H9 (cell line): ENCODE data around the gene PRKCG. TPM values are rescaled to one million over a fixed set of nuclear protein-coding genes. Genes with fewer than 3 reads are reported as not detected.

Experiments
- DNase-seq: peaks from one replicate; pipeline ENCODE4 v3.0.0-alpha.2; 2017
- H2AFZ ChIP-seq: one replicate; pipeline ENCODE4 v1.6.1; 2013; ENCODE audit warnings: mild to moderate bottlenecking, low read length, control low read depth, moderate library complexity
- H2AK5ac ChIP-seq: 2 replicates; pipeline ENCODE4 v1.6.1; 2013; ENCODE audit warnings: low read length, control low read depth, mixed read lengths; ENCODE audit not compliant: insufficient read length
- H2BK120ac ChIP-seq: one replicate; pipeline ENCODE4 v1.6.1; 2013; ENCODE audit warnings: low read depth, mild to moderate bottlenecking, low read length, control low read depth, inconsistent platforms; ENCODE audit not compliant: poor library complexity, severe bottlenecking
- H2BK12ac ChIP-seq: 2 replicates; pipeline ENCODE4 v1.6.1; 2013; ENCODE audit warnings: low read length, control low read depth, mixed read lengths, low read depth; ENCODE audit not compliant: insufficient read length
- H2BK15ac ChIP-seq: 2 replicates; pipeline ENCODE4 v1.6.1; 2013; ENCODE audit warnings: low read depth, low read length, control low read depth
- H2BK20ac ChIP-seq: one replicate; pipeline ENCODE4 v1.6.1; 2013; ENCODE audit warnings: low read depth, mild to moderate bottlenecking, low read length, control low read depth, inconsistent platforms; ENCODE audit not compliant: poor library complexity, severe bottlenecking
- H2BK5ac ChIP-seq: 2 replicates; pipeline ENCODE4 v1.6.1; 2013; ENCODE audit warnings: low read length, control low read depth, mixed read lengths; ENCODE audit not compliant: insufficient read length
- H3K14ac ChIP-seq: 2 replicates; pipeline ENCODE4 v1.6.1; 2013; ENCODE audit warnings: low read length, control low read depth; ENCODE audit not compliant: insufficient read depth
- H3K18ac ChIP-seq: 2 replicates; pipeline ENCODE4 v1.6.1; 2013; ENCODE audit warnings: low read depth, mild to moderate bottlenecking, mixed read lengths, low read length, control low read depth; ENCODE audit not compliant: insufficient read length
- H3K23ac ChIP-seq: 2 replicates; pipeline ENCODE4 v1.6.1; 2013; ENCODE audit warnings: low read length, control low read depth, mixed read lengths, low read depth; ENCODE audit not compliant: insufficient read length
- H3K23me2 ChIP-seq: 2 replicates; pipeline ENCODE4 v1.6.1; 2013; ENCODE audit warnings: low read depth, mild to moderate bottlenecking, mixed read lengths, low read length, control low read depth; ENCODE audit not compliant: insufficient read length, poor library complexity, severe bottlenecking
- H3K27ac ChIP-seq: 2 replicates; pipeline ENCODE4 v1.5.1; 2013; ENCODE audit warnings: low read length, control low read depth, mixed read lengths, low read depth; ENCODE audit not compliant: insufficient read length
- H3K27me3 ChIP-seq: 2 replicates; pipeline ENCODE4 v1.6.1; 2013; ENCODE audit warnings: low read length, control low read depth, inconsistent platforms; ENCODE audit not compliant: insufficient read depth
- H3K4ac ChIP-seq: 2 replicates; pipeline ENCODE4 v1.6.1; 2013; ENCODE audit warnings: low read depth, mild to moderate bottlenecking, control low read depth, inconsistent platforms, low read length, moderate library complexity
- H3K4me1 ChIP-seq: 2 replicates; pipeline ENCODE4 v1.6.1; 2013; ENCODE audit warnings: low read length, control low read depth, inconsistent platforms; ENCODE audit not compliant: insufficient read depth
- H3K4me2 ChIP-seq: 2 replicates; pipeline ENCODE4 v1.6.1; 2013; ENCODE audit warnings: low read length, control low read depth, mixed read lengths; ENCODE audit not compliant: insufficient read length, insufficient read depth
- H3K56ac ChIP-seq: 2 replicates; pipeline ENCODE4 v1.6.1; 2013; ENCODE audit warnings: low read depth, mild to moderate bottlenecking, mixed read lengths, low read length, control low read depth; ENCODE audit not compliant: insufficient read length
- H3K79me1 ChIP-seq: 2 replicates; pipeline ENCODE4 v1.6.1; 2013; ENCODE audit warnings: low read depth, mild to moderate bottlenecking, moderate library complexity, low read length, control low read depth, inconsistent platforms; ENCODE audit not compliant: insufficient read depth, poor library complexity, severe bottlenecking
- H3K79me2 ChIP-seq: 2 replicates; pipeline ENCODE4 v1.6.1; 2013; ENCODE audit warnings: low read length, control low read depth, inconsistent platforms; ENCODE audit not compliant: insufficient read depth
- H3K9ac ChIP-seq: 2 replicates; pipeline ENCODE4 v1.6.1; 2013; ENCODE audit warnings: low read length, control low read depth, mixed read lengths; ENCODE audit not compliant: insufficient read length; ENCODE audit errors: extremely low read depth
- H3K9me3 ChIP-seq: one replicate; pipeline ENCODE4 v1.6.1; 2013; ENCODE audit warnings: low read depth, low read length, inconsistent platforms; ENCODE audit not compliant: control insufficient read depth
- H3T11ph ChIP-seq: one replicate; pipeline ENCODE4 v1.6.1; 2013; ENCODE audit warnings: mild to moderate bottlenecking, low read length, control low read depth, inconsistent platforms
- H4K20me1 ChIP-seq: one replicate; pipeline ENCODE4 v1.6.1; 2013; ENCODE audit not compliant: control insufficient read depth, insufficient read length, insufficient read depth
- H4K5ac ChIP-seq: 2 replicates; pipeline ENCODE4 v1.6.1; 2013; ENCODE audit warnings: low read depth, mild to moderate bottlenecking, mixed read lengths, low read length, control low read depth; ENCODE audit not compliant: insufficient read length
- H4K8ac ChIP-seq: replicated peaks from 2 replicates; pipeline ENCODE4 v1.6.1; 2013; ENCODE audit warnings: low read length, control low read depth, mixed read lengths, low read depth; ENCODE audit not compliant: insufficient read length
- H4K91ac ChIP-seq: 2 replicates; pipeline ENCODE4 v1.6.1; 2013; ENCODE audit warnings: low read depth, mild to moderate bottlenecking, moderate library complexity, mixed read lengths, low read length, control low read depth; ENCODE audit not compliant: insufficient read length
- H3K27ac Mint-ChIP-seq, 3 experiments: 2 replicates in 2 of 3; 3 replicates in 1 of 3; pipeline ENCODE4 v1.8.0; 2020 to 2021; ENCODE audit warnings: mixed read lengths in 3 of 3, mild to moderate bottlenecking in 1 of 3, moderate library complexity in 1 of 3
- H3K27me3 Mint-ChIP-seq: 2 replicates; pipeline ENCODE4 v1.8.0; 2021; ENCODE audit warnings: low read depth, mild to moderate bottlenecking, moderate library complexity, mixed read lengths
- H3K36me3 Mint-ChIP-seq, 3 experiments: 2 replicates in 2 of 3; 3 replicates in 1 of 3; pipeline ENCODE4 v1.8.0; 2020 to 2021; ENCODE audit warnings: low read depth in 3 of 3, mixed read lengths in 3 of 3; ENCODE audit not compliant: insufficient read depth in 1 of 3
- H3K4me1 Mint-ChIP-seq, 2 experiments: 2 replicates each; pipeline ENCODE4 v1.8.0; 2020; ENCODE audit warnings: mixed read lengths in 2 of 2
- H3K4me3 Mint-ChIP-seq, 2 experiments: 2 replicates in 1 of 2; 3 replicates in 1 of 2; pipeline ENCODE4 v1.8.0; 2020 to 2021; ENCODE audit warnings: mild to moderate bottlenecking in 2 of 2, mixed read lengths in 2 of 2, moderate library complexity in 1 of 2
- H3K9me3 Mint-ChIP-seq, 2 experiments: 2 replicates in 1 of 2; 3 replicates in 1 of 2; pipeline ENCODE4 v1.8.0; 2020; ENCODE audit warnings: mild to moderate bottlenecking in 2 of 2, mixed read lengths in 2 of 2, moderate library complexity in 1 of 2
- CTCF ChIP-seq: fragments of 200-600 bp; sonication (generic); conservative IDR thresholded peaks from 3 replicates; pipeline ENCODE4 v1.8.0; 2021; ENCODE audit warnings: antibody characterized with exemption, mild to moderate bottlenecking
- WGBS: extraction: QIAGEN DNeasy Blood & Tissue Kit; methylation state at CpG from one replicate; pipeline ENCODE4 v1.1.7; 2013; ENCODE audit warnings: missing lambda C conversion rate, low lambda C conversion rate, mixed read lengths; ENCODE audit not compliant: insufficient read length; ENCODE audit errors: extremely low coverage; 5-methylcytosine and 5-hydroxymethylcytosine counted together
- total RNA-seq: library from RNA; stranded (reverse); gene quantifications from 2 replicates; pipeline ENCODE4 v1.2.1, GENCODE V29; 2021

PRKCG gene
- total RNA-seq, 1 experiment from 2014 or later, result 8.8 TPM

- Mint-ChIP-seq H3K9me3 (no peaks in the 10 kb centered on the region), H3K4me1 (peaks cover 26 to 33% of the 10 kb centered on the region in 2 experiments), H3K4me3 (peak overlapping the region; percentile 92 to 97), H3K27ac (peak overlapping the region; percentile 94 to 97 (median 95)), H3K27me3 (peaks cover 2% of the 10 kb centered on the region), H3K36me3 (peaks cover 16 to 26% (median 18%) of the 10 kb centered on the region in 3 experiments; a peak in 6 of 7 replicates)
- no peak overlapping the region for H3K23ac ChIP-seq
- no peak overlapping the region for H2AFZ ChIP-seq
- H2AK5ac ChIP-seq, result no peak overlapping the region
- peak overlapping the region; percentile 95 for H2BK120ac ChIP-seq
- H2BK15ac ChIP-seq, result peak overlapping the region; percentile 72; the same call in 1 of the 2 replicates
- peak overlapping the region; percentile 92 for H3K4me2 ChIP-seq
- no peak overlapping the region for H2BK20ac ChIP-seq
- H3K4ac ChIP-seq, result peak overlapping the region; percentile 63; the same call in 1 of the 2 replicates
- peak overlapping the region; percentile 94 for H3K18ac ChIP-seq
- peak; percentile 66 for DNase-seq
- no CpG with 5 or more reads among the region's 37 CpGs for WGBS
- H2BK12ac ChIP-seq, result peak overlapping the region; percentile 52
- peak overlapping the region; percentile 92 for H3K9ac ChIP-seq
- TF ChIP-seq CTCF, result no peak
- no peak overlapping the region for H4K5ac ChIP-seq
- H3K23me2 ChIP-seq, result peaks cover 15% of the 10 kb centered on the region
- peak overlapping the region; percentile 32 for H4K91ac ChIP-seq
- H3K79me2 ChIP-seq, result peaks cover 2% of the 10 kb centered on the region; the same call in 1 of the 2 replicates
- no peaks in the 10 kb centered on the region for H3K27me3 ChIP-seq
- no peaks in the 10 kb centered on the region for H4K20me1 ChIP-seq
- H3K14ac ChIP-seq, result peak overlapping the region; percentile 96
- H3K56ac ChIP-seq, result no peak overlapping the region
- no peaks in the 10 kb centered on the region for H3K9me3 ChIP-seq
- H3K79me1 ChIP-seq, result no peaks in the 10 kb centered on the region
- H3T11ph ChIP-seq, result peak overlapping the region; percentile 45
- peaks cover 2% of the 10 kb centered on the region; the same call in 1 of the 2 replicates for H3K4me1 ChIP-seq
- H2BK5ac ChIP-seq, result peak overlapping the region; percentile 21
- H4K8ac ChIP-seq, result no peak overlapping the region
- H3K27ac ChIP-seq, result peak overlapping the region; percentile 36
Measured at GRCh38 chr19:53868091-53868891, 13.7 kb upstream of the PRKCG start.
